HEK293T (cell line): ENCODE measurements around the gene APBA2.
A peak's percentile ranks its signal among the peaks of the same experiment; 100 is the strongest.

ENCODE experiments used
- CTCF ChIA-PET: fragments of 350-600 bp; formaldehyde crosslinking; extraction: SDS; loops from one replicate; lab custom pipeline; 2021; ENCODE audit warnings: antibody characterized with exemption, inconsistent platforms; lab: Yijun Ruan, JAX
- POLR2A ChIA-PET: fragments of 350-600 bp; formaldehyde crosslinking; extraction: SDS; loops from one replicate; lab custom pipeline; 2020; ENCODE audit warnings: antibody characterized with exemption, inconsistent platforms; lab: Yijun Ruan, JAX
- DNase-seq: peaks from one replicate; pipeline ENCODE4 v3.0.0; 2012; ENCODE audit warnings: mixed read lengths; ENCODE audit errors: extremely low spot score
- ARNT ChIP-seq: fragments of 450-650 bp; IDR thresholded peaks from 2 replicates; pipeline ENCODE4 v1.6.1; 2017; ENCODE audit warnings: mild to moderate bottlenecking
- BHLHE40 ChIP-seq: fragments of 450-650 bp; IDR thresholded peaks from 2 replicates; pipeline ENCODE4 v1.6.1; 2016; ENCODE audit warnings: mild to moderate bottlenecking, moderate library complexity, borderline replicate concordance
- CTBP1 ChIP-seq: fragments of 450-650 bp; IDR thresholded peaks from 2 replicates; pipeline ENCODE4 v1.6.1; 2016; ENCODE audit warnings: borderline replicate concordance
- ELF4 ChIP-seq: fragments of 450-650 bp; IDR thresholded peaks from 2 replicates; pipeline ENCODE4 v1.6.1; 2017; ENCODE audit warnings: antibody characterized with exemption
- FOXA1 ChIP-seq: fragments of 450-650 bp; IDR thresholded peaks from 2 replicates; pipeline ENCODE4 v1.6.1; 2016; ENCODE audit warnings: mild to moderate bottlenecking
- FOXK2 ChIP-seq: fragments of 450-650 bp; IDR thresholded peaks from 2 replicates; pipeline ENCODE4 v1.6.1; 2016; ENCODE audit warnings: mild to moderate bottlenecking
- FOXM1 ChIP-seq: fragments of 450-650 bp; IDR thresholded peaks from 2 replicates; pipeline ENCODE4 v1.6.1; 2017; ENCODE audit warnings: mild to moderate bottlenecking, borderline replicate concordance
- HDGF ChIP-seq: fragments of 450-650 bp; IDR thresholded peaks from 2 replicates; pipeline ENCODE4 v1.6.1; 2017; ENCODE audit warnings: antibody characterized with exemption, borderline replicate concordance
- L3MBTL2 ChIP-seq: fragments of 450-650 bp; conservative IDR thresholded peaks from 2 replicates; pipeline ENCODE4 v1.6.1; 2016; ENCODE audit warnings: mild to moderate bottlenecking
- LEF1 ChIP-seq: fragments of 450-650 bp; IDR thresholded peaks from 2 replicates; pipeline ENCODE4 v1.6.1; 2017; ENCODE audit warnings: mild to moderate bottlenecking, borderline replicate concordance
- NFRKB ChIP-seq: fragments of 450-650 bp; IDR thresholded peaks from 2 replicates; pipeline ENCODE4 v1.6.1; 2016; ENCODE audit warnings: mild to moderate bottlenecking, moderate library complexity
- PKNOX1 ChIP-seq: fragments of 450-650 bp; IDR thresholded peaks from 2 replicates; pipeline ENCODE4 v1.6.1; 2016
- SP1 ChIP-seq: fragments of 450-650 bp; IDR thresholded peaks from 2 replicates; pipeline ENCODE4 v1.6.1; 2017
- SUZ12 ChIP-seq: fragments of 450-650 bp; IDR thresholded peaks from 2 replicates; pipeline ENCODE4 v1.6.1; 2016; ENCODE audit warnings: mild to moderate bottlenecking
- TARDBP ChIP-seq: fragments of 450-650 bp; IDR thresholded peaks from 2 replicates; pipeline ENCODE4 v1.6.1; 2016
- ZNF384 ChIP-seq: fragments of 450-650 bp; IDR thresholded peaks from 2 replicates; pipeline ENCODE4 v1.6.1; 2016

APBA2 gene

GRCh38 chr15:28969511-28970085 is 83.8 kb downstream of the APBA2 start:
- no peak for DNase-seq
- ChIA-PET POLR2A (no interaction called here), CTCF (no interaction called here)
- TF ChIP-seq NFRKB (no peak), ZNF384 (no peak), ARNT (no peak), FOXA1 (no peak), SUZ12 (no peak), FOXK2 (no peak), L3MBTL2 (no peak)

- no peak for DNase-seq
- ChIA-PET CTCF (interaction anchor here (0.7 kb wide), 1 partner anchor 71 kb away, joined by 3 read pairs; no protein-coding TSS in a partner anchor), POLR2A (no interaction called here)
- TF ChIP-seq BHLHE40 = no peak
Measured at GRCh38 chr15:28974142-28974541, 88.4 kb downstream of the APBA2 start.

GRCh38 chr15:28975766-28976179 is 90.0 kb downstream of the APBA2 start:
- TF ChIP-seq SP1 = no peak
- CTCF ChIA-PET = interaction anchor here (0.6 kb wide), 1 partner anchor 37 kb away, joined by 3 read pairs; no protein-coding TSS in a partner anchor
- POLR2A ChIA-PET = no interaction called here
- DNase-seq = peak; percentile 62

GRCh38 chr15:28977377-28978010 is 91.7 kb downstream of the APBA2 start:
- no peak for DNase-seq
- POLR2A ChIA-PET = no interaction called here
- no peak for TF ChIP-seq L3MBTL2
- TF ChIP-seq SP1 = no peak
- TF ChIP-seq CTBP1 = no peak
- TF ChIP-seq FOXK2 = no peak
- TF ChIP-seq HDGF = no peak
- no peak for TF ChIP-seq SUZ12
- TF ChIP-seq ELF4 = no peak
- TF ChIP-seq FOXM1 = no peak
- CTCF ChIA-PET = no interaction called here

GRCh38 chr15:28978011-28978378 is 92.2 kb downstream of the APBA2 start:
- CTCF ChIA-PET = no interaction called here

GRCh38 chr15:28978661-28979060 is 92.9 kb downstream of the APBA2 start:
- POLR2A ChIA-PET = no interaction called here
- CTCF ChIA-PET = no interaction called here
- no peak for DNase-seq
- TF ChIP-seq TARDBP = no peak
- no peak for TF ChIP-seq HDGF
- no peak for TF ChIP-seq BHLHE40
- TF ChIP-seq SUZ12 = no peak
- no peak for TF ChIP-seq FOXM1
- TF ChIP-seq NFRKB = no peak
- TF ChIP-seq LEF1 = no peak
- no peak for TF ChIP-seq SP1
- TF ChIP-seq FOXK2 = no peak
- TF ChIP-seq ELF4 = no peak
- no peak for TF ChIP-seq ZNF384
- TF ChIP-seq FOXA1 = no peak
- no peak for TF ChIP-seq L3MBTL2
- no peak for TF ChIP-seq PKNOX1
- TF ChIP-seq ARNT = no peak
- no peak for TF ChIP-seq CTBP1

More at GRCh38 chr15:28978011-28978378, 92.2 kb downstream of the APBA2 start:
- TF ChIP-seq CTBP1 = no peak
- no peak for TF ChIP-seq PKNOX1
- TF ChIP-seq FOXK2 = no peak
- no peak for TF ChIP-seq BHLHE40
- no peak for TF ChIP-seq ZNF384
- TF ChIP-seq NFRKB = no peak
- no peak for TF ChIP-seq LEF1
- TF ChIP-seq SP1 = no peak
- no peak for TF ChIP-seq FOXA1
- TF ChIP-seq FOXM1 = no peak
- no peak for TF ChIP-seq SUZ12
- TF ChIP-seq L3MBTL2 = no peak
- TF ChIP-seq ARNT = no peak
- no peak for TF ChIP-seq ELF4
- TF ChIP-seq TARDBP = no peak
- no peak for TF ChIP-seq HDGF
- POLR2A ChIA-PET = no interaction called here
- no peak for DNase-seq

GRCh38 chr15:28979208-28979841 is 93.6 kb downstream of the APBA2 start:
- ChIA-PET CTCF (no interaction called here), POLR2A (no interaction called here)
- TF ChIP-seq FOXA1 = no peak
- no peak for TF ChIP-seq PKNOX1
- TF ChIP-seq ARNT = no peak
- TF ChIP-seq SUZ12 = no peak
- TF ChIP-seq LEF1 = no peak
- TF ChIP-seq NFRKB = no peak
- TF ChIP-seq FOXM1 = no peak
- no peak for TF ChIP-seq FOXK2
- TF ChIP-seq BHLHE40 = no peak
- DNase-seq = no peak
